ENCODE results near the gene DPP6.

DNA sequence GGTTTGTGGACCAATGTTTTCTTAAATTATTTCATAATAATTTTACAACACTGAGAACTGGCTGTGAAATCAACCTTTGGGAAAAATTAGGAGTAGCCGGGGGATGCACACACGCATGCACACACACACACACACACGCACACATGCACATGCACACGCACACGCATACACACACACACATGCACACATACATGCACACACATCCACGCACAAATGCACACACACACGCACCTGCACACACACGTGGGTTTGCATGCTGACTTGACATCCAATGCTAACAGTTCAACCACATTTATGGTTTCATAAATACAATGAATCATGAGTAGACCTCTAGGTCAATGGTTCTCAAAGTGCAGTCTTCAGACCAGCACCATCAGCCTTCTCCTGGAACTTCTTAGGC lies 354.1 kb downstream of the DPP6 start:
- TF ChIP-seq, protein P1, sequence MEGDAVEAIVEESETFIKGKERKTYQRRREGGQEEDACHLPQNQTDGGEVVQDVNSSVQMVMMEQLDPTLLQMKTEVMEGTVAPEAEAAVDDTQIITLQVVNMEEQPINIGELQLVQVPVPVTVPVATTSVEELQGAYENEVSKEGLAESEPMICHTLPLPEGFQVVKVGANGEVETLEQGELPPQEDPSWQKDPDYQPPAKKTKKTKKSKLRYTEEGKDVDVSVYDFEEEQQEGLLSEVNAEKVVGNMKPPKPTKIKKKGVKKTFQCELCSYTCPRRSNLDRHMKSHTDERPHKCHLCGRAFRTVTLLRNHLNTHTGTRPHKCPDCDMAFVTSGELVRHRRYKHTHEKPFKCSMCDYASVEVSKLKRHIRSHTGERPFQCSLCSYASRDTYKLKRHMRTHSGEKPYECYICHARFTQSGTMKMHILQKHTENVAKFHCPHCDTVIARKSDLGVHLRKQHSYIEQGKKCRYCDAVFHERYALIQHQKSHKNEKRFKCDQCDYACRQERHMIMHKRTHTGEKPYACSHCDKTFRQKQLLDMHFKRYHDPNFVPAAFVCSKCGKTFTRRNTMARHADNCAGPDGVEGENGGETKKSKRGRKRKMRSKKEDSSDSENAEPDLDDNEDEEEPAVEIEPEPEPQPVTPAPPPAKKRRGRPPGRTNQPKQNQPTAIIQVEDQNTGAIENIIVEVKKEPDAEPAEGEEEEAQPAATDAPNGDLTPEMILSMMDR (IDR thresholded peaks at IDR 0.05): no peak
- TF ChIP-seq, protein P2, sequence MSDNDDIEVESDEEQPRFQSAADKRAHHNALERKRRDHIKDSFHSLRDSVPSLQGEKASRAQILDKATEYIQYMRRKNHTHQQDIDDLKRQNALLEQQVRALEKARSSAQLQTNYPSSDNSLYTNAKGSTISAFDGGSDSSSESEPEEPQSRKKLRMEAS (IDR thresholded peaks at IDR 0.05; ENCODE audit: low read depth): no peak
- no peak for TF ChIP-seq FOXM1 (IDR thresholded peaks at IDR 0.05; ENCODE audit: low read depth)
- no peak for TF ChIP-seq SIN3A (IDR thresholded peaks at IDR 0.05; ENCODE audit: borderline replicate concordance, low read depth, low read length)
- TF ChIP-seq, protein P3, sequence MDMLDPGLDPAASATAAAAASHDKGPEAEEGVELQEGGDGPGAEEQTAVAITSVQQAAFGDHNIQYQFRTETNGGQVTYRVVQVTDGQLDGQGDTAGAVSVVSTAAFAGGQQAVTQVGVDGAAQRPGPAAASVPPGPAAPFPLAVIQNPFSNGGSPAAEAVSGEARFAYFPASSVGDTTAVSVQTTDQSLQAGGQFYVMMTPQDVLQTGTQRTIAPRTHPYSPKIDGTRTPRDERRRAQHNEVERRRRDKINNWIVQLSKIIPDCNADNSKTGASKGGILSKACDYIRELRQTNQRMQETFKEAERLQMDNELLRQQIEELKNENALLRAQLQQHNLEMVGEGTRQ (IDR thresholded peaks at IDR 0.05; ENCODE audit: borderline replicate concordance, low read depth, low read length): no peak
- no peak for TF ChIP-seq MXI1 (IDR thresholded peaks at IDR 0.05; ENCODE audit: low read depth, low read length)
- TF ChIP-seq EZH2phosphoT487 (IDR thresholded peaks at IDR 0.05; ENCODE audit: borderline replicate concordance, low read depth): no peak
- no peak for TF ChIP-seq GATA2 (CRISPR knock-in tag; IDR thresholded peaks at IDR 0.05)
- TF ChIP-seq JUND (IDR thresholded peaks at IDR 0.05): no peak
- TF ChIP-seq RFX5 (IDR thresholded peaks at IDR 0.05; ENCODE audit: low read length): no peak
- TF ChIP-seq POLR2AphosphoS5 (IDR thresholded peaks at IDR 0.05; ENCODE audit: low read depth, low read length): no peak
- TF ChIP-seq, protein P4, sequence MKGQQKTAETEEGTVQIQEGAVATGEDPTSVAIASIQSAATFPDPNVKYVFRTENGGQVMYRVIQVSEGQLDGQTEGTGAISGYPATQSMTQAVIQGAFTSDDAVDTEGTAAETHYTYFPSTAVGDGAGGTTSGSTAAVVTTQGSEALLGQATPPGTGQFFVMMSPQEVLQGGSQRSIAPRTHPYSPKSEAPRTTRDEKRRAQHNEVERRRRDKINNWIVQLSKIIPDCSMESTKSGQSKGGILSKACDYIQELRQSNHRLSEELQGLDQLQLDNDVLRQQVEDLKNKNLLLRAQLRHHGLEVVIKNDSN (IDR thresholded peaks at IDR 0.05; ENCODE audit: borderline replicate concordance, low read depth): no peak
- no peak for TF ChIP-seq EP300 (IDR thresholded peaks at IDR 0.05; ENCODE audit: borderline replicate concordance in 1 of 2, low read depth in 1 of 2, low read length in 1 of 2)
- TF ChIP-seq SMC3 (IDR thresholded peaks at IDR 0.05; ENCODE audit: low read depth, low read length): no peak
